NCI-H82 (cell line): ENCODE measurements around the gene TSC22D4.
A peak's percentile ranks its signal among the peaks of the same experiment; 100 is the strongest.

Source experiments
- DNase-seq: peaks from one replicate; lab custom pipeline; 2025; lab: John Stamatoyannopoulos, UW

Gene TSC22D4

DNA sequence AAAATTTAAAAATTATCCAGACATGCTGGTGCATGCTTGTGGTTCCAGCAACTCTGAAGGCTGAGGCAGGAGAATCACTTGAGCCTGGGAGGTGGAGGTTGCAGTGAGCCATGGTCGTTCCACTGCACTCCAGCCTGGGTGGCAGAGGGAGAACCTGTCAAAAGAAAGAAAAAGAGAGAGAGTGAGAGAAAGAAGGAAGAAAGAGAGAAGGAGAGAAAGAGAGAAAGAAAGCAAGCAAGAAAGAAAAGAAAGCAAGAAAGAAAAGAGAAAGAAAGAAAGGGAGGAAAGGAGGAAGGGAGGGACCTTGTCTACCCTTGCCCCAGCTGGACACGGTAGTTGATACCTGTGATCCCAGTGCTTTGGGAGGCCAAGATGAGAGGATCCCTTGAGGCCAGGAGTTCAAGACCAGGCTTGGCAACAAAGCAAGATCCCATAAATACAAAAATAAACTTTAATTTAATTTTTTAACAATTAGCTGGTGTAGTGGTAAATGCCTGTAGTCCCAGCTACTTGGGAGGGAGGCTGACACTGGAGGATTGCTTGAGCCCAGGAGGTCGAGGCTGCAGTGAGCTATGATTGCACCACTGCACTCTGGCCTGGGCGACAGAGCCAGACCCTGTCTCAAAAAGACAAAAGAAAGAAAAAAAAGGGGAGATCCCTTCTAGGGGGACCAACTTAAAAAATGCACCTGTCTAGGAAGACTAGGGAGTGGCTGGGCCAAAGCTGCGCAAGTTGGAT is 13.9 kb upstream of the TSC22D4 start:
- DNase-seq, result no peak

DNA sequence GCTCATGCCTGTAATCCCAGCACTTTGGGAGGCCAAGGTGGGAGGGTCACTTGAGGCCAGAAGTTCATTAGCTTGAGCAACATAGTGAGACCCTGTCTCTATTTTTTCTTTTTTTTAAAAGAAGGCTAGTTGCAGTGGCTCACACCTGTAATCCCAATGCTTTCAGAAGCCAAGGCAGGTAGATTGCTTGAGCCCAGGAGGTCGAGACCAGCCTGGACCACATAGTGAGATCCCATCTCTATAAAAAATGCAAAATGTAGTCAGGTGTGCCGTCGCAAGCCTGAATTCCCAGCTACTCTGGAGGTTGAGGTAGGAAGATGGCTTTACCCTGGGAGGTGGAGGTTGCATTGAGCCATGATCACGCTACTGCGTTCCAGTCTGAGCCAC is 12.2 kb upstream of the TSC22D4 start:
- DNase-seq, result no peak

DNA sequence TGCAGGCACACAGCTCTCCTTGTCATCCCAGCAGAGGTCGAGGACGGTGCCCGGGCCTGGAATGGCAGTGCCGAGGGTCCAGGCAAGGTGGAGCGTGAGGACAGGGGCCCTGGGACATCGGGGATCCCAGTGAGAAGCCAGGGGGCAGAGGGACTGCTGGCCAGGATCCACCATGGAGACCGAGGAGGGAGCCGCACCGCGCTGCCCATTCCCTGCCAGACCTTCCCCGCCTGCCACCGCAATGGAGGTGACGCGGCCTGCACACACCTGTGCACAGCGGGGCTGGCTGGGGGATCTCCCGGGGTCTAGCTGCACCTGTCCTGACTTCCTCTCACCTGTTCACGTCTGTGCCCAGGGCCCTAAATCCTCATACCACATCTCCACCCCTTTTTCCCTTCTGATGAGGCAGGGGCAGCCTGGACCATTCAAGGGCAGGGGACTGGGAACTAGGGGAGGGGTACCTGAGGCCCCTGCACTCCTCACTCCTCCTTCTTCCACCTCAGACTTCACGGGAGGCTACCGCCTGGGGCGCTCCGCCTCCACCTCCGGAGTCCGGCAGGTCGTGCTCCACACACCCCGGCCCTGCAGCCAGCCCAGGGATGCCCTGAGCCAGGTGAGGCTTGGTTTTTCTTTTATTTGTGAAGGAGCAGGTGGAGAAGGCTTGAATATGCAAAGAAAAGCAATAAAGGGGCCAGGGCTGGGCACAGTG is 11.6 kb upstream of the TSC22D4 start:
- no peak for DNase-seq

DNA sequence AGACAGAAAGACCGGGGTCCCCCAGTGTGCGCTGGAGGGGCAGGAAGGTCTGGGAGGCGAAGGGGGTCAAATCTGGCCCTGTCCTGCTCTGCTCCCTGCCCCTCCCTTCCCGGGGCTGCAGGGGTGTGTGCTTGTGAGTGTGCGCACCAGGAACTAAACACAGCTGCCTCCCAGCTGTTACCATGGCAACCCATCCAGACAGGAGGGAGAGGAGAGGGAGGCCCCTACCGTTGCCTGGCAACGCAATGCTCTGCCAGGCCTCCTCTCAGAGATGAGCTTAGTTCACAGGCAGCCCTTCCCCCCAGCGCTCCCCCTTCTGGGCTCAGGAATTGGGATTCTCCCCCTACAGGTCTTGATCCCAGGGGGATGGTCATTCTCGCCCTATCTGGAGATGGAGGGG is 10.8 kb upstream of the TSC22D4 start:
- peak; percentile 100 for DNase-seq

DNA sequence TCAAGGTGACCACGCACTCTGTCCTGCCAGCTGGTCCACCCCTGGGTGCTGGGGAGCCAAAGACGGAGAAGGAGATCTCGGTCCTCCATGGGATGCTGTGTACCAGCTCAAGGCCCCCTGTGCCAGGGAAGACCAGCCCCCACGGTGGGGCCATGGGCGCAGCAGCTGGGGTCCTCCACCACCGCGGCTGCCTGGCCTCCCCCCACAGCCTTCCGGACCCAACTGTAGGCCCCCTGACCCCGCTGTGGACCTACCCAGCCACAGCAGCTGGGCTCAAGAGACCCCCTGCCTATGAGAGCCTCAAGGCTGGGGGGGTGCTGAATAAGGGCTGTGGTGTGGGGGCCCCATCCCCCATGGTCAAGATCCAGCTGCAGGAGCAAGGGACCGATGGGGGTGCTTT is 10.1 kb upstream of the TSC22D4 start:
- DNase-seq, result no peak

DNA sequence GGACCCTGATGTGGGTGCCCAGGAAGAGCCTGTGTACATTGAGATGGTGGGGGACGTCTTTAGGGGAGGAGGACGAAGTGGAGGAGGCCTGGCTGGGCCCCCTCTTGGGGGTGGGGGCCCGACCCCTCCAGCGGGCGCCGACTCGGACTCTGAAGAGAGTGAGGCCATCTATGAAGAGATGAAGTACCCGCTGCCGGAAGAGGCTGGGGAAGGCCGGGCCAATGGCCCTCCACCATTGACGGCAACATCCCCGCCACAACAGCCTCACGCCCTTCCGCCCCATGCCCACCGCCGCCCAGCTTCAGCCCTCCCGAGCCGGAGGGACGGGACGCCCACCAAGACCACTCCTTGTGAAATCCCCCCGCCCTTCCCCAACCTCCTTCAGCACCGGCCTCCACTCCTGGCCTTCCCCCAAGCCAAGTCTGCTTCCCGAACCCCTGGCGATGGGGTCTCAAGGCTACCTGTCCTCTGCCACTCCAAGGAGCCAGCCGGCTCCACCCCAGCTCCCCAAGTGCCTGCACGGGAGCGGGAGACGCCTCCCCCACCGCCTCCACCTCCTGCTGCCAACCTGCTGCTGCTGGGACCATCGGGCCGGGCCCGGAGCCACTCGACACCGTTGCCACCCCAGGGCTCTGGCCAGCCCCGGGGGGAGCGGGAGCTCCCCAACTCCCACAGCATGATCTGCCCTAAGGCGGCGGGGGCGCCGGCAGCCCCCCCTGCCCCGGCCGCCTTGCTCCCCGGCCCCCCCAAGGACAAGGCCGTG is 9.5 kb upstream of the TSC22D4 start:
- DNase-seq, result no peak

DNA sequence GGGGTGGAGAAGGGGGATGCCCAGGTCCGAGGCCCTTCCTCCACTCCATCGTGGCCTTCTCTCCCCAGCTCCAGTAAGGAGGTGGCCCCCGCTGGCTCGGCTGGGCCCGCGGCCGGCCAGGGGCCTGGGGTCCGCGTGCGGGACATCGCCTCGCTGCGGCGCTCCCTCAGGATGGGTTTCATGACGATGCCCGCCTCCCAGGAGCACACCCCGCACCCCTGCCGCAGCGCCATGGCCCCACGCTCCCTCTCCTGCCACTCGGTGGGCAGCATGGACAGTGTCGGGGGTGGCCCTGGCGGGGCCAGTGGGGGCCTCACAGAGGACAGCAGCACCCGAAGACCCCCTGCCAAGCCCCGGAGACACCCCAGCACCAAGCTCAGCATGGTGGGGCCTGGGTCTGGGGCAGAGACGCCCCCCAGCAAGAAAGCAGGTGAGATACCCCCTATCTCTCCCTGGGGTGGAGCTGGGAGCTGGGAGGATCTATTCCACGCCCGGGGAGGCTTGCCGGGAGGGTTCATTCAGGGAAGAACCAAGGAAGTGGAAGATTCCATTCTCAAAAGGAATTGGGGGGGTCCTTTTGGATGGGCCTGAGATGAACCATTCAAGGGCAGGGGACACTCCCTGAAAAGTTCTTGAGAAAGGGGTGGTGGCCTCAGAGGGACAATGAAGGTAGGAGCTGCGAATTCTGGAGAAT is 7.9 kb upstream of the TSC22D4 start:
- peak; percentile 63 for DNase-seq

DNA sequence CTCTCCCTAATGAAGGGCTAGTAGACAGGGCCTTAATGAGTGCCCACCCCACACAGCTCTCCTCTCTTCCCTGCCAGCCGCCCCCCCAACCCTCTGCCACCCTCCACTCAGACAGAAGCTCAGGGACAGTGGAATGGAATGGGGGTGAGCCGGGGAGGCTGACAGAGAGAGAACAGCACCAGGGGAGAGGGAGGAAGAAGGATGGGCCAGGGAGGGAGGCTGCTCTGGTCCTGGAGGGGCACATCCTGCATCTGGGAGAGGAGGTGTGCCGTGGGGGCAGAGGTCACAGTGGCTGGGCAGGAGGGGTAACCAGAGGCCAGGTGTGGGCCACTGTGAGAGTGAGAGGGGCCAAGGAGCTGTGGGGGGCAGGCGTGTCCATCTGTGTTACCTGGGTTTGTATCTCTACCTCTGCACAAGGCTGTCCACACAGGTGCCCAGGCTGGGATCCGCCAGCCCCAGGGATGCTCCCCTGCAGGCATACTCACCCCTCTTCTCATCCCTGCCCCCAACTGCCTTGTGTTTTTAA is 7.2 kb upstream of the TSC22D4 start:
- no peak for DNase-seq

DNA sequence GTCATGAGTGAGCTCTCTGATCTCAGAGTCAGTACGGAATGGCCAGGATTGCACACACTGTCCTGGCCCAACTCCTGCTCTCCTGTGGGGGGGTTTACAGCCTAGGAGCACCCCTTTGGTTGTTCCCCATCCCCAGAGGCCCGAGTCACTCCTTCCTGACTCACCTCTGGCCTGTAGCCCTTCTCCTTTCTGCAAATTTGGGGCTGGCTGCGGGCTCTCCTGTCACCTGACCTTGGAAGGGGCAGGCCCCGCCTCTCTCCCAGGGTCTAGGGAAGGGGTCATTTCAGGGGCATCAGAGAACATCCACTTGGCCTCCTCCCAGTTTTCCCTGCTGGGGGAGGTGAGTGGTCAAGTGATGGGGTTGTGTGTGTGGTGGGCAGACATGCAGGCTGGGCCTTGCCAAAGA is 6.5 kb upstream of the TSC22D4 start:
- no peak for DNase-seq

DNA sequence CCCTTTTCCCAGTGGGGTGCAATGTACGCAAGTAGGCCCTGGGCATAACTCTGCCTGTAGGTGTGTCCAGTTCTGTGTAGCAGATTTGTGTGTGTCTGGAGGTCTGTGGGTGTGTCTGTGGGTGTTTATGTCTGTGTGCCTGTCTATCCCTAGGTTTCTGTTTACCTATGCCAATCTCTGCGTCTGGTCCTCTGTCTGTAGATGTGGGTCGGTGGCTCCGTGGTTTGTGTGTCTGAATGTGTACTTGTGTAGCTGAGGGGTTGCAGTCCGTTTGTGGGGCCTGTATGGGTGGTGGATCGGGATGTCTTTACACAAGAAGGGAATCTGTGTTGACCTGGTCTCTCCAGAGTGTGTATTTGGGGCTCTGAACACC is 5.6 kb upstream of the TSC22D4 start:
- DNase-seq, result no peak

DNA sequence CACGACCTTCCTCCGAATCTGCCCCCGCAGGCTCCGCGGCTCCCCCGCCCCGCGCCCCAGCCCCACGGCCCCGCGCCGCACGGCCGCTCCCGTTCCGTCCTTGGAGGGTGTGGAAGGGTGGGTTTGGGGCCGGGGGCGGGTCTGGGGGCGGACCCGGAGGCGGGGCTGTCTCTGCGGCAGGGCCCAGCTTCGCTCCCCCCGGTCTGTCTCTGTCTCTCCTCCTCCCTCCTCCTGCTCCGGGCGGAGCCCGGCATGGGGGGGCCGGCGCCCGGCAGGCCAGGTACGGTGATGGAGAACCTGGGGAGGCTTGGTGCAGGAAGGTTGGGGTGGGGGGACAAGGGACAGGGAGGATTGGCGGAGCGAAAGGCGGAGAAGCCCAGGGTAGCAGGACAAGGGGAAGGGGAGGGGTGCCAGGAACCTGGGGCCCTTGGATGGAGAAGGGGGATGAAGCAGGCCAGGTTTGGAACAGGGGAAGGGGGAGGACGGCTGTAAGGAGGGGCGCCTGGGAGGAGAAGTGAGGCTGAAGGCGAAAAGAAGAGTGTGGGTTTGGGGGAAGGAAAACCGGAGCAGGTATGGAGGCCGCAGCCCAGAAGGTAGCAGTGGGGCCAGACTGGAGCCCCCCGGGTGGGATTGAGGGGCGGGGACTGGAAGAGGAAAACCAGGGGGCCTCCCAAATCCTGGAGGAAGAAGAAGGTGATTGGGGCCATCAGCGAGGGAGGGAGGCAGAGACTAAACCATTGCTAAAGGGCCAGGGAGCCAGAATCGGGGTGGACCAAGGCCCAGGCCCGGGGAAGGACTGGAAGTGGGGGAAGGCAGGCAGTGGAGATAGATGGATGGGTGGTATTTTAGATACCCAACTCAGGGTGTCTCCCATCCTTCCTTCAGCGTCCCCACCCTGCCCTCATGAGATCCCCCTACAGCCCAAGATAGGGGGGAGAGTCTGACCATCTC is 5.0 kb upstream of the TSC22D4 start, which contains the start of gene NYAP1:
Gene NYAP1 (plus strand): TSS at position 206 of the 951 bp plus-strand sequence. CDS start 1,385 bp downstream, outside the sequence.
- DNase-seq, result peak; percentile 76

DNA sequence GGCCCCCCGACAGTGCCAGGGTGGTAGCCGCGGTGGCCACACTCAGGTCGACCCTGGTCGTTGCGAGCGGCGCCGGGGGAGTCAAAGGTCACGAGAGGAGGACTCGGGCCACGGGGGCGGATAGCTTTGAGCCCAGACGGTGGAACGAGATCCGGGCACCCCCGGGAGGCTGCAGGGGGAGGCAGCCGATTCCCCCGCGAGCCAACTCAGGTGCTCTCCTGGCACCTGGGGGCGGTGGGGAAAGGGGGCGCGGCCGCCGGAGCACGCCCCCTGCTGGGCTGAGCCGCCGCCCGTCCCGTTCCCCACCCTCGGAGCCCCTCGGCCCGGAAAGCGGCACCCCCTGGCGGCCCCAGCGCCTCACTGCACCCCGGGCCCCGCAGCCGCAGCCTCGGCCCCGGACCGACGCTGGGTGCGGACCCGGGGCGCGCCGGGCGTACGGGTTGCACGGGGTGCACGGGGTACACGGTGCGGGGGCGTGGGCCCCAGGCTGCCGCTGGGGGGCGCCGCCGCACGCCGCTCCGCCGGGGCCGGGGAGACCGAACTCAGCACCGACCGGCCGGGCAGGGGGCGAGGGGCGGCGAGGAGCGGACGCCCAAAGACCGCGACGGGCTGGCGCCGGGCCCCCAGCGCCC is 4.2 kb upstream of the TSC22D4 start:
- peak; percentile 63 for DNase-seq

DNA sequence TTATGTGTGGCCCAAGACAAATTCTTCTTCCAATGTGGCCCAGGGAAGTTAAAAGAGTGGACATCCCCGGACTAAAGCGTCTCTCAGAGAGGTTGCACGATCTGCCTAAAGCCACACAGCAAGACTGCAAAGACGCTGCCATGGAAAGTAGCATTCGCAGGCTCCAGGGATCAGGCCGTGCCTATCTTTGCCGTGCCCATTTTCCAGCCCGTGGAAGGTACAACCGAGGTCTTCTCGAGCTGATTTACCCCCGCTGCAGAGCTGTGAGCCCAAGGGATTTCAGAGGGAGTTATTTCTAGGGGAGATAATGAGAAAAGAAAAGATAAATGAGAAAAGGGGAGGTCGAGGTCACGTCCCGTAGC is 3.7 kb upstream of the TSC22D4 start:
- DNase-seq, result no peak

DNA sequence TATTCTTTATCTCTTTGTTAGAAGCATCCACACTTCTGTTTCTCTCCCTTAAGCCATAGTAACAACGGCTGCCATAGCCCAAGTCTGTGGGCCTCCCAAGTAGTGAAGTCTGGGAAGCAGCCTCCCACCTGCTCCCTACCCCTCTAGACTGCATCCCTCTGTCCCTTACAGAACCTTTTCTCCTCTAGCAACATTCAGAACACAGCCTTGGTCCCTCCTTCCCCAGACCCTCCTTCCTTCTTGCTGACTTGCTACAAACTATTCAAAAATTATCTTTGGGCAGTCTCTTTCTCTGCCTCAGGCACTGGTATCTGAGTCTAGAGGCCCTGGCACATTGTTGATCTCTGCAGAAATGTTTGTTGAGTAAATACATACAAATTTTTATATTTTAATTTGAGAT is 2.5 kb upstream of the TSC22D4 start:
- DNase-seq, result no peak

DNA sequence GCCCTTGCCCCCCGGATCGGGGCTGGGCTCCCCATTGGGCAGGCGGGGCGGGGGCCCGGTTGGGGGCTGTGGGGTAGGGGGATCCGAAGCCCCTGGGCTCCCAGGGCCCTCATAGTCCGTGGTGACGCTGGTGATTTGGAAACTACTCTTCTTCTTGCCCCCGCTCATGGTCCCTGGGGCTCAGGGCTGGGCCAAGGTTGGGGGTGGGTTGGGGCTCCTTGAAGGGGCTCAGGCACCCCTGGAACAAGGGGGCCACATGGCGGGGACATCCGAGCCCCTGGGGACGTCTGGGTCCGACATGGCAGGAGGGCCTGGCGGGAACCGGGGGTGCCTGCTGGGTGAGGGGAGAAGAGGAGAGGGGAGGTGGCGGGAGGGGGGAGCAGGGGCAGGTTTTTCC is 1.1 kb downstream of the TSC22D4 start:
- no peak for DNase-seq

DNA sequence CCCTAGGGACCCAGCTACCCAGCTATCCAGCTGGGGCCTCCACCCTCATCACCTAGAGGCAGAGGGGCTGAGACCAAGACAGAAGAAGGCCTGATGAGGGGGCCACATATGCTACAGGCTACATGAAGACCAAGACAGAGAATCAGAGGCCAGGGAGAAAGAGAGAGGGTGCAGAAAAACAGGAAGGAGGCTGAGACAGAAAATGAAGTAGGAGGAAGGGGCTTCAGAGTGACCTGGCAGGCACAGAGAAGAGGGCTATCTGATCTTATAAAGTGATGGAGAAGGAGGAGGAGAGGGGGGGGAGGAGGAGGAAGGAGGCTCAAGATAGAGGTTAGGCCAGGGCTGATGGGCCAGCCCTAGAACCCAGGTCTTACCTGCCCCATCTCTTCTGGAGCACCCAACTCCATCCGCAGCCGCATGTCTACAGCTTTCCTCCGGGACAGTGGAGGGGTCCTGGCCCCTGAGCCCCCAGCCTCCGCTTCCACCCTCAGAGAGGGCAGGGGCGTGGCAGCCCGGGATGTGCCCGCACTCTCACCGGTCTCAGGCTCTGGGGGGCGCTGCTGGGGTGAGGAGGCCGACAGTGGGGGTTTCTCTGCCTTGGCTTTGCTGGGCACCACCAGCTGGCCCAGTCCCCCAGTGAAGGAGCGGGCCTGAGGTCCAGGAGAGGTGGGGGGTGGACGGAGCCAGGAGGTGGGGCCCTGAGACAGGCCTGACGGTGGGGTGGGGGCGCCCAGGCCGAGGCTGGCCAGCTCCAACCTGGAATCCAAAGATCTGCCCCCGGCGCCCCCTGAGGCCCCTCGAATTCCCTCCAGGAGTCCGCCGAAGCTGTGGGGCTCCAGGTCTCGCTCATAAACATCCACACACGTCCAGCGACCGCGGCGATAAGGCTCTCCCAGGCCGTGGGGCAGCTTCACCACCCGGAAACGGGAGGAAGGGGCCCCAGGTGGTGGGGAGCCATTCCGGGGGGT is 1.8 kb downstream of the TSC22D4 start:
- DNase-seq, result peak; percentile 18

DNA sequence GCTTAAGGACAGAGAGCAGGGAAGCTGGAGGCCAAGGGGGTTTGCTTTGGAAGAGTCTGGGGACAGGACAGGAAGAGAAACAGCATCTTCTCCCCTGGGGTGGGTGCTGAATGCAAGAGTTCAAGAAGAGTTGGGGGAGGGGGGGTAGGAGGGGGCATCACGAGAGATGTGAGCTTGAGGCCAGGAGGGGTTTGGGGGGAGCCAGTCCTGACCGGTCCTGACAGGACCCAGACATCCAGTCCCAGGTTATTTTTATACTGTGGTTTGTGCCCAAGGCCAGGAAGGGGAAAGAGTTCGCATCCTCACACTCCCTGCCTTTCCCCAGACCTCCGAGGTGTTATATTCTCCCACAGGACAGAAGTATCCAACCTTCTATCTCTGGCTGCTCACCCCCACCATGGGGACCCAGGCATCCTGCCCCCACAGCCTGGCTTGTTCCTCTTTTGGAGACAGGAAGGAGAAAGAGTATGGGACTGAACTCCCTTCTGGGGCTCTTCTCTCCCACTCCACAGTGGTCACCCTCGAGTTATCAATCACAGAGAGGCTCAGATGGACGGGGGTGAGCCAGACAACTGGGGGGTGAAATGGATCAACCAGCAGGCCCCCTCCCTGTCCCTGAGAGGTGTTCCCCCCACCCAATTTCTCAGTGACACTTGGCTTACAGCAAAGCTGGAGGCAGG is 2.8 kb downstream of the TSC22D4 start:
- no peak for DNase-seq

DNA sequence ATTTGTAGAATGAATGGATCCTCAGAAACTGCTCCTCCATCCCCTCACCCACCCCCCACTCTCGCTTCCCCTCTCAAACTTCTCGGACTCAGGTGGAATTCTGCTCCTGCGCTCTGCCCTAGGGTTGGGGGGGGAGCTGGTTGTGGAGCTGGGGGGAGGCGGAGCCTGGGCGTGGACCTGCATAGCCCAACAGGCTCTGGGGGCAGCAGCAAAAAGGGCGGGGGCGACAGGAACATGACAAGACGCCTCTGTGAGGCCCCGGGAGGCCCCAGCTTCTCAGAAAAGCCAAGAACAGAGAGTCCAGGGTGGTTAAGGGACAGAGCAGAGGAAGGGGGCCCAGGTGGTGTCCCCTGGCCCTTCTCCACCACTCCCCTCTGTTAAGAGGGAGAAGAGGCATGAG is 3.5 kb downstream of the TSC22D4 start:
- no peak for DNase-seq
